GM23248 (cell line): Measurements from ENCODE around the gene PEAR1.

Experiments used
- EZH2 ChIP-seq: fragments of 200-600 bp; sonication (generic); IDR thresholded peaks from 2 replicates; pipeline ENCODE4 v1.6.1; 2018; ENCODE audit warnings: antibody characterized with exemption, mild to moderate bottlenecking; ENCODE audit not compliant: insufficient read depth, poor library complexity, severe bottlenecking
- EZH2phosphoT487 ChIP-seq: fragments of 200-600 bp; sonication (generic); IDR thresholded peaks from 2 replicates; pipeline ENCODE4 v1.6.1; 2018; ENCODE audit warnings: antibody characterized with exemption, moderate library complexity, mild to moderate bottlenecking, low read depth; ENCODE audit not compliant: insufficient read depth

DNA sequence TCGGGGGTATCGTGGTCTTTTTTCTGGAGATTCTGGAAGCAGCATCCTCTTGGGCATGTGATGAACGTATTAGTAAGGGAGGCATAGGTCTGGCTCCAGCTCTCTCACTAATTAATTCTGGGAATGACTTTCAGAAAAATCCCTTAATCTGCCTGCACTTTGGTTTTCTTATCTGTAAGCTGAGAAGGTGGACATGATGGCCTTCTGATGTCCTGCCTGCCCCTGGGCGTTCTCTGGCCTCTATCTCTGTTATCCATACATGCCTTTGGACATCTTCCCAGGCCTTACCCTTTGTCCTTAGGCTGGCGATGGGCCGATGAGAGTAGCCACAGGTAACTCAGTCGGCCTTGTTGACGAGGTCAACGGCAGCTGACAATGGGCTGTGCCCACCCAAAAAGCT lies 24.1 kb upstream of the PEAR1 start:
- no peak for TF ChIP-seq EZH2
- no peak for TF ChIP-seq EZH2phosphoT487
